Right renal pelvis (tissue), 4 donors: Measurements from ENCODE around the gene PHACTR3. TPM values are rescaled to one million over a fixed set of nuclear protein-coding genes. Genes with fewer than 3 reads are reported as not detected.
"Not testable (repeated sequence)": the region's sequence is repeated elsewhere in the genome, so short reads cannot be mapped to it uniquely, and the experiment has no call there.

ENCODE experiments used
- DNase-seq, 4 donors: peaks; one replicate each; pipeline ENCODE4 v3.0.0-alpha.2; 2013; ENCODE audit warnings: low read depth in 4 of 4, low spot score in 3 of 4, missing footprints in 1 of 4
- polyA plus RNA-seq, 4 donors: library from polyadenylated mRNA; unstranded; fragments of 120-200 nt; gene quantifications; one replicate each; pipeline ENCODE4 v1.2.1, GENCODE V29; 2013; ENCODE audit not compliant: insufficient read length in 4 of 4

PHACTR3 gene
- polyA plus RNA-seq = 10 to 100 TPM in 3 of 4 donors, 1 to 10 TPM in 1; 9.7 to 13.9 (median 13.0) TPM

DNA sequence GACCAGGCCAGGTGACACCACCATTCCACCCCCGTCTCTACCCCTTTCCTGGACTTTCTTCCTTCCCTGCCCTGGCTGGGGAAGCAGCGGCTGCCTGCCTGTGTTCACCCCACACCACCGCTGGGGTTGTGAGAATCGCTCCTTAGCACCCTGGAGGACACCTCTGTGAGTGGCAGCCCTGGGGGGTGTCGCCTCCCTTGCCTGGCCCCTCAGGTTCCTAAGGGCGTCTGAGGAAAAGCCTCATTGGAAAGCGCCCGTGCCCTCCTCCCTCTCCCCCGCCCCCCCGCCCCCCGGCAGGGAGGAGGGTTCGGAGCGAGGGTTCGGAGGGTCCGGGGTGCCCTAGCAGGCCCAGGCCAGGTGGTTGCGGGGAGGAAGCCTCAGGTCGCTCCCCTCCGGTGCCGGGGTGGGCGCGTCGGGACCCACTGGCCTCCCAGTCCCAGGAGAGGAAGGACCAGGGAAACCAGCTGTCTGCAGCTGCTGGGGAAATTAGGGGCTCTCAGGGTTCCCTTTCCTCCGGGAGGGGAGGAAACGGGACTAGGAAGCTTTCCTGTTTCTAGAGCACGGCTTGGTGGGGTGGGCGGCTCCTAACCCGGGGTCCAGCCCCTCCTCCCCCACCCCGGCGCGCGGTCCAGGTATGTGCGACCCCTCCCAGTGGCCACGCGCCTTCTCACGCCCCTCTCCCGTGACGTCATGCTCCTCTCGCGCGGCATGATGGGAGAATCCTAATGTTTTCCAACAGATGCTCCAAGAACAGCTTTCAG, at the start of gene PHACTR3:
PHACTR3 (plus strand) TSS at position 760 of the 761 bp plus-strand sequence. CDS start 475 bp downstream, outside the sequence.
- no peak for DNase-seq

DNA sequence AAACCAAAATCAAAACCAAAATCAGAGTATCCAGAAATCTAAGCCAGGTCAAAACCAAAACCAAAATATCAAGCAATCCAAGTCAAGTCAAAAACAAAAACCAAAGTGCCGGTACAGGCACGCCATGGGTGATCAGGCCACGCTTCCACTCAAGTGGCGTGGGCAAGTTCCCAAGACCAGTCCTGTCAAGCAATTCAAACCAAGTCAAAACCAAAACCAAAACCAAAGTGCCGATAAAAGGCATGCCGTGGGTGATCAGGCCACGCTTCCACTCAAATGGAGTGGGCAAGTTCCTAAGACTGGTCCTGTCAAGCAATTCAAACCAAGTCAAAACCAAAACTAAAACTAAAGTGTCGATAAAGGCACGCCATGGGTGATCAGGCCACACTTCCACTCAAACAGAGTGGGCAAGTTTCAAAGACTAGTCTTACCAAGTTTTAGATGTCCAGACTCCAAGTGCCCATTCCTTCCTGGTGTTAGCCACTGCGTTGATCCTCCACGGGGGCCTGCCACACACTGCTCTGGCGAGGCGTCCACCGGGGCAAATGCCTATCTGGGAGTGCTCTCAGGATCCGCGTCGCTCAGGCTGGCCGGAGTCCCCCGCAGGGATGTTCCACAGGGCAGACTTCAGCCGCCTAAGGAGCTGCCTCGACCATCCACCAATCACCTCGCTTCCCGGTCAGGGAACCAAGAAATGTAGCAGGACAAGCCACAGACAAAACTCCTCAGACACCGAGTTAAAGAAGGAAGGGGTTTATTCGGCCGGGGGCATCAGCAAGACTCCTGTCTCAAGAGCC, 46.4 kb upstream of the PHACTR3 start:
- not testable (repeated sequence) for DNase-seq

DNA sequence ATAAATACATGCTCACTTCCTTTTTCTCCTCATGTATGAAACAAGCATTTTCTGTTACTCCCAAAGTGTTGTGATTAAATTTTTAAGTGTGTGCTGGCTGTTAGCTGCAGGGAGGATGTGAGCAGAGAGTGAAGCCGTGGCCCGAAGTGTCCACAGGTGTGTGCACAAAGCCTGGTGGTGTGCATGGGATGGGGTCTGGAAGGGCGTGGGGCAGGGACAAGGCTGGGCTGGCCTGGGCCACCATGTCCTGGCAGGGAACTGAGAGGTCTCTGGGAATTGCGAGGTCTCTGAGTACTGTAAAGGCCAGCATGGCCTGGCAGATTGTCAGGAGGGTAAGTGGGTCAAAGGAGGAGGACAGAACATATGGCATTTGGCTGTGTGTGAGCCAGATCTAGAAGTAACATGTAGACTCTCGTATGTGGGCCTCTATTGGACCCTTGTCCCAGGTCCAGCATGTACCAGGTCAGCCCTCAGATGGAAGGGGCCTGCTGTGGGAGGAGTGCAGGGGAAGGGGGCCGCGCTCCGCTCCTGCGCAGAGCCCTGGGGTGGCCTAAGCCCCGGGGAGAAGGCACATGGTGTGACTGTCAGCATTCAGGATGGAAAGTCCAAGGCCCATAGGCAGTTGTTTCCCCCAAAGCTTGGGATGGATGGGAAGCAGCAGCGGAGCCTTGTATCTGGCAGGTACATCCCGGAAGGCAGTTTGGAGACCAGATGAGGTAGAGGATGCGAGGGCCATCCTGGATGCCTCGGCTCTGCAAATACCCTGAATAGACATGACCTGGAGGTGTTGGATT, 45.1 kb upstream of the PHACTR3 start:
- DNase-seq = no peak

GRCh38 chr20:59559863-59560262, 44.5 kb upstream of the PHACTR3 start:
- no peak for DNase-seq

DNA sequence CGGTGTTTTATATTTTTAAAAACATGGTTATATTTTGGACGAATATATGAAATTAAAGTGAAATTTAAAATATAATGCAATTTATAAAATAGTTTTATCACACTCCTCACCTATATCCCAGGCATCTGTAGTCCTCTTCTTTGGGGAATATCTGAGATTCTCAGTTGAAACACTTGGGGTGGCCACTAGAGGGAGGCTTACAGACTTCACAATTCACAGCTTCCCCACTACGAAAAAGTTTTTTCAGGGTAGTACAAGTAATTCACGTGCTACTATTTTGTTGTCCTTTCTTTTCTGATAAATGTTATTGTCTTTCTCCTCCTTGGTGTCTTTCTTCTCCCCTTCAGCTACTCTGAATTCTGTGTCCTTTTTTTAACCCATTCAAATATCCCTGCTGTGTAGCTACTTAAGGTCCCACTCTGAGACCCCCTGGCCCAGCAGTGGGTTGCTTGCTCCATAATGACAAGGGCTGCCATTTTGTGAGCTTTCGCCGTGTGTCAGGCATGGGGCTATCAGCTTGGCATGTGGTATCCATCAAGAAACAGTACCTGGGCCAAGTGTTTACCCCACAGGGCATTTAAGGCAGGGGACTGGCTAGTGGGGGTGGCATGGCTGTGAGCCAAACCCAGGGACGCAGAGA, 43.6 kb upstream of the PHACTR3 start:
- DNase-seq = no peak

GRCh38 chr20:59561228-59561605, 43.1 kb upstream of the PHACTR3 start:
- no peak for DNase-seq

GRCh38 chr20:59561614-59562277, 42.6 kb upstream of the PHACTR3 start:
- DNase-seq = no peak

- DNase-seq = no peak
These were observed 40.2 kb upstream of the PHACTR3 start for GRCh38 chr20:59564171-59564570.

- DNase-seq = no peak
These were observed 39.4 kb upstream of the PHACTR3 start for GRCh38 chr20:59564943-59565342.

DNA sequence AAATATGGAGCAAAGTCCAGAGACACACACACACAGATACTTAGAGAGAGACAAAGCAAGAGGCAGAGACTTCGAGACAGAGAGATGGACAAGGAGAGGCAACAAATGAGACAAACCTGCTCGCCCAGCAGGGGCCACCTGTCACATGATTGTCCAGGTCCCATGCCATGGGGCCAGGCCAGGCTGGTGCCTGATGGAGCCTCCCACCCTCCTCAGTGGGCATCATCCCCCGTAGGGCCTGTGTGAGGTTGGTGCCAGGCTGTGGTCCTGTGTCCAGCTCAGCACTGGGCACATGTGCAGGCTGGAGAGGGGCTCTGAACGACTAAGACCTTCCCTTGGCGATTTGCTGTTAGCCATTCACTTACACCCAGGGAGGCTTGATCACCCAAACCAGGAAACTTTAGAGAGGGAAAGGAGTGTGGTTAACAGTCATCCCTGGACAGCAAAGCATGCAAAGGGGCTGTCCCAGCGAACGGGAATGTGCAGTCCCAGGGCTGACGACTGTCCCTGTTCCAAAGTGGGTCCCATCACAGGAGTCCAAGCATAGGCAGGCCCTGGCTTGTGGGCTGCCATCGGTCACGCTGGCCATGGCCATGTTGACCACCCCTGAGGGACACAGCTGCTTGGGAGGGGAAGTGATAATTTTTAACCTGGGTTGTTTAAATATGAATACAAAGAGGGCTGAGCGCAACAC, 38.4 kb upstream of the PHACTR3 start:
- no peak for DNase-seq

DNA sequence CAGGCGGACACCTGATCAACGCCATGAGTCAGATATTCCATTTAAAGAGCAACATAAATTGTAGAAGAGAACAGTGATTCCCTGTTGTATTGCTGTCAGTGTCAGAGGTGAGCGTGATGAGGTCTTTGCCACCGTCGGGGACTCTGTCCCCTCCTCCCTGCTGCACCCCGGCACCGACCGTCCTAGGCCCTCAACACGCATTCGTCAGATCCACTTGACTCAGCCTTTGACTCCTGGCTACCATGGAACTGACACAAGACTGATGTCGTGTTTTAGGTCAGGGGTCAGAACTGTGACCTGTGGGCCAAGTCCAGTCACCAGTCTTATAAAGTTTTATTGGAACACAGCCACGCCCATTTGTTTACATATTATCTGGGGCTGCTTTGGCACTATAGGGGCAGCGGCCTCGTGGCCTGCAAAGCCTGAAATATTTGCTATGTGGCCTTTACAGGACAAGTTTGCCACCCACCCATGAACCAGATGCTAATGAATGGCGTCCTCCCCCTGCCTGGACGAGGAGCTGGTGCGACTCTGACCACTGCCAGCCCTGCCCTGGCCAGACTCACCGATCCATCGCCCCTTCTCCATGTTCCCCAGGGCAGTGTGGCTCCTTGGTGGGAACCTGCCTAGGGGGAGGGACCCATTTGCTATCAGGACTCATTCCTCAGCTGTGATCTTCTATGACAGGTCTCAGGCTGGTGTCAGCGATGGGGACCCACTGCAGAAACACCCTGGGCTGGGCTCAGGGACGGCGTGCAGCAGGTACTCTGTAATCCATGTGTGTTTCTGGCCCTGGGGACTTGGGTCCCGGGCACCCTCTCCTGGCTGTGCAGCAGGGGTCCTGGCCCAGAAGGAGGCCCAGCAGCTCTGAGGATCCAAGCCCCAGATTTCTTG, 37.5 kb upstream of the PHACTR3 start:
- no peak for DNase-seq

GRCh38 chr20:59567585-59568508, 36.5 kb upstream of the PHACTR3 start:
- DNase-seq = no peak

DNA sequence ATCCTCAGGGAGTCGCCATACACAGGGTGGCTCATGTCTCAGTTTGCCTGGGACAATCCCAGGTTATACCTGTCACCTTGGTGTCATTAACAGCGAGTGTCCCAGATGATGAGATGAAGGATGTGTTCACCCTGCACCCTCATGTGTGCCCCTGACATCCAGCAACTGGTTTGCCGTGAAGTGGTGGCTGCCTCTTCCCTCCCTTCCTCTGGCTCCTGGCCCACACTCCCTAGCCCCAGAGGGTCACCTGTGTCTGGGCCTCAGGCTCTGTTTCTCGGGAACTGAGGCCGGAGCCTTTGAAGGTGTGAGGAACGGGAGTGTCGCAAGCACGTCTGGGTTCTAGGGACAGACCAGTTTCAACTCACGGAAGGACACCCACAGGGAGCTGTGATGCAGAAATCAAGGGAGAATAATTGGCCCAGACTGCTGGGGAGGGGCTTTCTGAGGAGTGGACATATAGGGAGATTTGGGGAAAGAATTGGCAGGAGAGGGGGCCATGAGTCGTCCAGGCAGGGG, 35.8 kb upstream of the PHACTR3 start:
- no peak for DNase-seq

DNA sequence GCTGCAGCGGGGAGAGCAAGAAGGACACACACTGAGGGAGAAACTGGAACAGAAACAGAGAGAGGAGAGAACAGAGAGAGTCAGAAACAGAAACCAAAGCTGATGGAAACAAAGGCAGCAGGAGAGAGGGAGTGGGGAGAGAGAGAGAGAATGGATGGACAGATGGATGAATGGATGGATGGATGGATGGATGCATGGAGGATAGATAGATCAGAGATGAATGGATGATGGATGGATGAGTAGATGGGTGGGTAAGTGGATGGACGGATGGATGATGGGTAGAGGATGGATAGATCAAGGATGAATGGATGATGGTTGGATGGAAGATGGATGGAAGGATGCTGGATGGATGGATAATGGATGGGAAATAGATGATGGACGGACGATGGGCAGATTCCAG, 35.0 kb upstream of the PHACTR3 start:
- DNase-seq = no peak

DNA sequence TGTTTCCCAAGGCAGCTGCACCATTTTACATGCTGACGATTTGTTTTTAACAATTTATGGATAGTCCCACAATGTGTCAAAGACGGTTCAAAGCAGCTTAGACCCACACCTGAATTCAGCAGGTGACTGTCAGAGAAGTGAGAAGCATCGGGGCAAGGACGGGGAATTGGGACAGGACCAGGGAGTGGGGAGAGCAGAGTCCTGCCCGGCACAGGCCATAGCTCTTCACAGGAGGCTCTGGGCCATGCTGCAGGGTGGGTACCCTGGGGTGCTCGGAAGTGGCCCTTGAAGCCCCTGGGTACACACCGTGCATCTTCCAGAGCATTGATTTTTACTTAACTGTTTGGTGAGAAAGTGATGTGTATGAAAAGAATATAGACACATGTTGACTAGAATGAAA, 33.2 kb upstream of the PHACTR3 start:
- no peak for DNase-seq

- DNase-seq = peak; percentile 47 to 59 (median 50)
These were observed 32.6 kb upstream of the PHACTR3 start for GRCh38 chr20:59571551-59572314.
